RWPE1 (cell line): ENCODE results near the gene TMEM125.

ENCODE experiments used
- CTCF ChIA-PET: fragments of 350-600 bp; sonication (Branson Sonifier 250); formaldehyde crosslinking; extraction: SDS; loops from one replicate; lab custom pipeline; 2021; lab: Yijun Ruan, JAX
- POLR2A ChIA-PET: fragments of 400-600 bp; formaldehyde crosslinking; extraction: SDS; loops from one replicate; lab custom pipeline; 2020; ENCODE audit warnings: antibody characterized with exemption; ENCODE audit not compliant: low non-redundant PET; lab: Yijun Ruan, JAX
- DNase-seq: peaks from one replicate; pipeline ENCODE4 v3.0.0; 2012; ENCODE audit warnings: low spot score
- H3K27ac ChIP-seq: fragments of 450-650 bp; 2 replicates; pipeline ENCODE4 v1.5.1; 2017
- TF ChIP-seq, protein P1 (sequence below): fragments of 450-650 bp; conservative IDR thresholded peaks from 2 replicates; pipeline ENCODE4 v1.5.1; 2017; ENCODE audit warnings: low read depth, mild to moderate bottlenecking

The TMEM125 gene

DNA sequence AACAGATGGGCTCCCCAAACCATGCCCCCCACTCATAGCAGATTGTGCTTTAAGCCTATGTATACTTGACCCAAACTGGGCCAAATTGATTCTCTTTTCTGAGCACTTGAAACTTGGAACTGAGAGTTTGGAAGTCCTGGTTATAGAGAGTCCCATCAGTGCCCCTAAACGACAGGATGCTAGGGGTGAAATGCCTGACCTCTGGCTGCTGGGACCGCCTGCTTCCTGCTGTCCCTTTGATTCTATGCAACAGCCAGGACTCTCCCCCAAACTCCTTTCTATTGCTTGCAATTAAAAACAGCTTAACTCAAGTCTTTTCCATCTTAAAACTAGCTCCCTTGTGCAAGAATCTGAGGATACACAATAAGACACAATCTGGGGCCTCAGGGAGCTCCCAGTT is 10.9 kb downstream of the TMEM125 start:
- TF ChIP-seq, protein P1, sequence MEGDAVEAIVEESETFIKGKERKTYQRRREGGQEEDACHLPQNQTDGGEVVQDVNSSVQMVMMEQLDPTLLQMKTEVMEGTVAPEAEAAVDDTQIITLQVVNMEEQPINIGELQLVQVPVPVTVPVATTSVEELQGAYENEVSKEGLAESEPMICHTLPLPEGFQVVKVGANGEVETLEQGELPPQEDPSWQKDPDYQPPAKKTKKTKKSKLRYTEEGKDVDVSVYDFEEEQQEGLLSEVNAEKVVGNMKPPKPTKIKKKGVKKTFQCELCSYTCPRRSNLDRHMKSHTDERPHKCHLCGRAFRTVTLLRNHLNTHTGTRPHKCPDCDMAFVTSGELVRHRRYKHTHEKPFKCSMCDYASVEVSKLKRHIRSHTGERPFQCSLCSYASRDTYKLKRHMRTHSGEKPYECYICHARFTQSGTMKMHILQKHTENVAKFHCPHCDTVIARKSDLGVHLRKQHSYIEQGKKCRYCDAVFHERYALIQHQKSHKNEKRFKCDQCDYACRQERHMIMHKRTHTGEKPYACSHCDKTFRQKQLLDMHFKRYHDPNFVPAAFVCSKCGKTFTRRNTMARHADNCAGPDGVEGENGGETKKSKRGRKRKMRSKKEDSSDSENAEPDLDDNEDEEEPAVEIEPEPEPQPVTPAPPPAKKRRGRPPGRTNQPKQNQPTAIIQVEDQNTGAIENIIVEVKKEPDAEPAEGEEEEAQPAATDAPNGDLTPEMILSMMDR = no peak
- ChIA-PET POLR2A (no interaction called here), CTCF (interaction anchor here (0.7 kb wide), 1 partner anchor 174 kb away, joined by 3 read pairs; no protein-coding TSS in a partner anchor)
- no peak overlapping the region for H3K27ac ChIP-seq
- DNase-seq = no peak

DNA sequence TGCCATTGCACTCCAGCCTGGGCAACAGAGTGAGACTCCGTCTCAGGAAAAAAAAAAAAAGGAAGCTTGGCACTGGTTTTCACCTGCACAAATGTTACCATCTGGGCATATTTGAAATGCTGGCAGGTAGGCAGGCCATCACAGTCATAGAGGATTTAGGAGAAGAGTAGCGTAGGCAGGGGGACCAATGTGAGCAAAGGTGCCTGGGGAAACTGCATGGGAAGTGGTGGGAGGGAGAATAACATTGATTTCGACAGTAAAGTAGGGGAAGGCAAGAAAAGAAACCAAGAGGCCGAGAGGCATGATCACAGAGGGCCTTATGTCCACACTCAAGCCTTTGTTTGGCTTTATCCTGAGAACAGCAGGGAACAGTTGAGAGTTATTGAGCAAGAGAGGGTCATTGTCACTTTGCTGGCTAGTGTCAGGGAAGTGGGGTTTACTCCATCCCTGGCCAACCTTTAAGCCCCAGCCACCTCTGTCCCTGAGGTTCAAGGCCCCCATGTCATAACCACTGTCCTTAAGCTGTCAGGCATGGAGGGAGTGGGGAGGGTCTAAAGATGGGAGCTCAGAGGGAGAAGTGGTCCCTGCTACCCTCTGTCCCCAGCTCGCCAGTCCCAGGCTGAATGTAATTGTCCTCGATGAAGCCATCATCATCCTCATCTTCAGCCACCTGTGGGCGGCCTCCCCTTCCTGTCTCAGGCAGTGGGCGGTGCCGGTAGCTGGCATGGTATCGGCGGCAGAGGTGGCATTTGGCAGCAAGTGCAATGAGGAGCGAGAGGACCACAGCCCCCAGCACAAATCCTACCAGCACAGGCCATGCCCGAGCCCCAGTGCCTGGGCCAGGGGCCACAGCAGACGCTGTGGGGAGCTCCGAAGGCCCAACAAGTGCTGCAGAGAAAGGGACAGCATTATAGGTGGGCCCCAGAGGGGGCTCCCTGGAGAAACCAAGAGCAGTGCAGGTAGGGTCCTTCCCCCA is 12.7 kb downstream of the TMEM125 start:
- H3K27ac ChIP-seq = no peak overlapping the region
- no peak for DNase-seq
- ChIA-PET POLR2A (no interaction called here), CTCF (interaction anchor here (0.7 kb wide), 1 partner anchor 44 kb away, joined by 3 read pairs; no protein-coding TSS in a partner anchor)
- TF ChIP-seq, protein P1 = no peak

DNA sequence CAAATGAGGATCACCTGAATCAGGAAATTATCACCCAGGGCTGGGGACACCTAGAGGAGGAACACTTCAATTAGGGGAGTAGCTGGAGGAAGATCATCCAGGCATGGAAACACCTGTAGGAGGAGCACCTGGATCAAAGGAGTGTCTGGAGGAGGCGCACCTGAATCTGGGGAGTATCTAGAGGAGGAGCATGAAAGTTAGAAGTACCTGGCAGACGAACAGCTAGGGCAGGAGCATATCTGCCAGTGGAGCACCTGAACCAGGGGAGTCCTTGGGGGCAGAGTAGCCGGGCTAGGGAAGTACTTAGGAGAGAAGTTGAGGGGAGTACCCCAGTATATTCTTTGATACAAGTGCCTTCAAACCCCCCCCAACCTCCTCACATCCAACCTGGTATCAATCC is 14.3 kb downstream of the TMEM125 start:
- TF ChIP-seq, protein P1 = no peak
- no peak overlapping the region for H3K27ac ChIP-seq
- ChIA-PET POLR2A (no interaction called here), CTCF (interaction anchor here (2.2 kb wide), 1 partner anchor 10 kb away, joined by 15 read pairs; no protein-coding TSS in a partner anchor)
- no peak for DNase-seq

DNA sequence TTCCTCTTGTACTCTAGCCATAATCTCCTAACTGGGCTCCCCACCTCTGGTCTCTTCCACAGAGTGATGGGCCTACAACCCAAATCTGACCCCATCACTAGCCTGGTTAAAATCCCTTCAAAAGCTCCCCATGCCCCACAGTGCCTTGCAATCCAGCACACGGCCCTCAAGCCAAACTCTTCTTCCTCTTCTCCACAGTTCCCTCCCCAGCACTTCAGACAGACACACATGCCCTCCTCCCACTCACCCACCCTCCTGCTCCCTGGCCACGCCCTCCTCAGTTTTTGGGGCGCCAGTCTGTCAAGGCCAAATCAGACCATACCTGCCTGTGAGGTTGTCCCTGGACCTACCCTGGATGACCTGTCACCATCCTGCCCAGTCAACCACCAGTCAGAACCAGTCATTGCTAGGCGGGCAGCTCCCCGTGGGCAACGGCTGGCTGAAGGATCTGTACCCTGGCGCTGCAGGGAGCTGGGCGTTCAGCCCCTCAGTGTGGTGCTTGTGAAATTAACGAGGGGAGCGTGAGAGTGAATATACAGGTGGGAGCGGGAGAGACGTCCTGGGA is 14.8 kb downstream of the TMEM125 start:
- no peak for DNase-seq
- TF ChIP-seq, protein P1 = no peak
- H3K27ac ChIP-seq = no peak overlapping the region
- POLR2A ChIA-PET = no interaction called here
- CTCF ChIA-PET = interaction anchor here (0.5 to 2.2 kb wide), 4 partner anchors 9 to 516 kb away, joined by 3 to 15 read pairs (median 4); no protein-coding TSS in a partner anchor

DNA sequence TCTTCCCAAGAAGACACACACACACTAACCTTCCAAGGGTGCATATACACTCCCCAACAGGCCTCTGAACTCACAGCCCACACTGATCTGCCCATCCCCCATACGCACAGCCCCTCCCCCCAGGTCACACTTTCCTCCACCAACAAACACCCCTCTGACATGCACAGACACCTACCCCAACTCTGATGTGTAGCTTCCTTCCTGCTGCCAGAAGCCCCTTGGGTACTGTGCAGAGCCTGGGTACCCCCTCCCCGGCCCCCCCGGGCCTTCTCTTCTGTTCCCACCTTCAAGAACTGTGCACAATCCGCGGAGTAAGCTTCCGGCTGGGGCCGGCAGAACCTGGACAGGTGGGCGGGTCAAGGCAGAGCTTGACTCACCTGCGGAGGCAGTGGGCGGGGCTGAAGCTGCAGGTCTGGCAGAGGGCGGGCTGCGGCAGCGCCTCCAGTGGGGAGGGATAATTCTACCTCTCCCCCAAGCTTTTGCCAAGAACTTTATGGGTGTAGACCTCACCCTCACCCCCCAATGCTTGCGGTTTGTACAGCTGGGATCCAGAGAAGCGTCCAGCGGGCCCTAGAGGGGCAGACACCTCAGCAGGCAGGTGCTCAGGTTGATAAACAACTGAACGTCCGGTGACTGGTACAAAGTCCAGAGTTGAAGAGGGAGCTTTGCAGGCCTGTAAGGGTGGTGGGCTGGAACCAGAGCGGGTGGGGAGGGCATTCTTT is 15.6 kb downstream of the TMEM125 start, which contains the start of gene C1orf210:
TSS of gene C1orf210 (minus strand) at position 313 of the 722 bp plus-strand sequence. CDS start 2,311 bp downstream, outside the sequence.
- peak; percentile 94 for DNase-seq
- TF ChIP-seq, protein P1 = 0 out of 2 replicates have a peak, but pooled peaks have one; percentile 19
- CTCF ChIA-PET = interaction anchor here (0.6 to 2.2 kb wide), 11 partner anchors 9 to 517 kb away, joined by 3 to 15 read pairs (median 3); no protein-coding TSS in a partner anchor
- H3K27ac ChIP-seq = no peak within 1 kb of the TSS
- POLR2A ChIA-PET = interaction anchor here (1.1 kb wide), 1 partner anchor 73 kb away, joined by 4 read pairs; no protein-coding TSS in a partner anchor
